GM21825 (cell line): ENCODE data around the gene BAIAP3.

Experiments
- ATAC-seq: cut with Tn5 transposase; IDR thresholded peaks from one replicate; pipeline ENCODE4 v1.9.1; 2021; ENCODE audit warnings: mild to moderate bottlenecking, moderate library complexity; ENCODE audit not compliant: unreplicated experiment

The BAIAP3 gene

DNA sequence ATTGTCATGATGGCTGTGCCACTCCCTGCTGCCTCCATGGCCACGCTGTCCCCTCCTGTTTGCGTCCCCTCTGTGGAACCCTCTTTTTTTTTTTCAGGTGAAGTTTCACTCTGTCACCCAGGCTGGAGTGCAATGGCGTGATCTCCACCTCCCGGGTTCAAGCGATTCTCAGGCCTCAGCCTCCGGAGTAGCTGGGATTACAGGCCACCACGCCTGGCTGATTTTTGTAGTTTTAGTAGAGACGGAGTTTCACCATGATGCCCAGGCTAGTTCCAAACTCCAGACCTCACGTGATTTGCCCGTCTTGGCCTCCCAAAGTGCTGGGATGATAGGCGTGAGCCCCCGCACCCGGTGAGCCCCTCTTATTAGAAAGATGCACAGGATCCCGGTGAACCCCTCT lies 35.0 kb upstream of the BAIAP3 start:
- no peak for ATAC-seq

DNA sequence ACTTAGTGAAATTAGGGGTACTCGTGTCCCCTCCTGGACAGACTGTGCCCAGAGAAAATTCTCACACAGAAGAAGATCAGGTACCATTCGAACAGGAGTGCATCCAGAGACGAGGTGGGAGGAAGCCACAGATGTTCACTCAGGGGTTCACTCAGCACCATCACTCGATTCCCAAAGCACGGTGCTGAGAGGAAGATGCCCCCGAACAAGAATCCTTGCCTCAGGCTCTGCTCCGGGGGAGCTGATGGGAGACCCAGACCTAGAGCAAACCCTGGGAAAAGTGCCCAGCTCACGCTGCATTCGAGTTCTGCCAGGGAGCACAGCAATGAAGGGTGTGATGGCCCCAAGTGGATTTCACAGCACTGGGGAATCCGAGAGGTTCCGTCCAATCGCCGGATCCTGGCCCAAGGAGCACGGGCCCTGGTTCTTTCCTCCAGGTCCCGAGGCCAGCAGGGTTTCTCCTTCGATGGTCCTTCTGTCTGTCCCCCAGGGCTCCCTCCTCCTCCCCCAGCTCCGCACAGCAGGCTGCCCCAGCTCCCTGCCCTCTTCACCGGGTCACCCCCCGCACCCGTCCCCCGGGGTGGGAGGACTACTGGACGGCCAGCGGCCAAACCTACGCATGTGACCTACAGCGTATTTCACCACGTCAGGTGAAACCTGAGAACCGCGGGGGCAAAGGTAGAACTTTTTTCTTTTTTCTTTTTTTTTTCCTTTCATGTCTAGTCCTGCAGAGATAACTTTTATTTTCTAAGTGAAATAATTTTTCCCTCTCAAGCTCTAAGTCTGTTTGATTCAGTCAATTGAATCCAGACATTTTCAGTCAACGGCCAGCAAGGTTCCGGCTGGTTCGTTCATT lies 34.2 kb upstream of the BAIAP3 start:
- ATAC-seq, result no peak

DNA sequence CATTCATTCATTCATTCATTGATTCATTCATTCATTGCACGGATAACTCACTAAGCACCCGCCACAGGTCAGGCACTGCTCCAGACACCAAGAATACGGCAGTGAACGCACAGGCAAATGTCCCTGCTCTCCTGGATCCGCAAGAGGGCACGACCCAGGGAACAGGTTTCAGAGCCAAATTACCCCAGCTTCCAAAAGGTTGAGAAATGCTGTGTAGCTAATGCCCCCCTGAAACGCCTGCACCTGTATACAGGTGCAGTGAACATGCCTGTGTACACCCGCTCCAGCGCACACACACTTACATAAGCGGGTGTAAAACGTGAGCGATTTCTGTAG lies 33.6 kb upstream of the BAIAP3 start:
- no peak for ATAC-seq

DNA sequence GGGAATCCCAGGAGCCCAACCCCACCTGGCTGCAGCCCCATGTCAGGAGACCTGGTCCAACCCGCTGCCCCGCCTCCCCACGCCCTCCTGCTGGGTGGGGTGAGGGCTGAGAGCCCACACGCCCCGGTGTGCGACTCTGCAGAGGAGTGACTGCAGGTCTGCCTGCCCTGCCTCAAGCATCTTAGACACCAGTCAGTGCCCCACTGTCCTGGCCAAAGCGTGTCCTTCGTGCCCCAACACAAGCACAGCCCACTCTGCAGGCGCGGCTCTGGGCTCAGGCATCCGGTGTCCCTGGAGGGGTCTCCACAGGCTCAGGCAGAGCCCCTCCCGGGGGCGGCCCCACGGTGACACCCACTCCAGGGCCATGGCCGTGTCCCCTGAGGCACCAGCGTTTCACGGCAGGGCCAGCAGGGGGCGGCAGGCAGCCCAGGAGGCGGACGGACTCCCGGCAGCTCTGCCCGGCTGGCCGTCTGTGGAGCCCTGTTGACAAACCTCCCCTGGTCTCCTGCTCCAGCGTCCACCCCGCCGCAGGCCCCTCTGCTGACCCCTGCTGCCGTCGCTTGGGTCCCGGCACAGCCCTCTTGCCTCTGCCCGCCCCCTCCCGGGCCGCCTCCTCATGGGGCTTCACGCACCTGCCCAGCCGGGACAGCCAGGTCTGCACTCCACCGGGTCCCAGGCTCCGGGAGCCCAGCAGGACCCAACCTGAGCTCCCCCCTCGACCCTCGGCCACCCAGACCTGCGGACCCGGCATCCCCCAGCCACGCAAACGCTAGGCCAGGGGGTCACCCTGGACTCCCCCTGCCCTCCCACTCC lies 32.6 kb upstream of the BAIAP3 start:
- ATAC-seq, result no peak

DNA sequence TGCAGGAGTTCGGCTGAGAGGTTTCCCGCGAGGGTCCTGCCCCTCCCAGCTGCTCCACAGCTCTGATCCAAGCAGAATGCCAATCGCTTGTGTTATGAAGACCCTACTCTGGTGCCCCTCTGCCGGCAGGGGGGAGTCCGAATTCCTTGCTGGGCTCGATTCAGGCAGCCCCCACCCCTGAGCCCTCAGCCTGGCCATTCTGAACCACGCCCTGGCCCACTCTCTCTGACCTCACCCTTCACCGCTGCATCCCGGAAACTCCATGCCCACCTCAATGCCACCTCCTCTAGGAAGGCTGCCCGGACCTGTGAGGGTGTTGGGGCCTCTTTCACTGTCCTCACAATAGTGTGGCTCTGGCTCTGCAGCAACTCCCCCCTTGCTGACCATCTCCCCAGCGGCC lies 31.9 kb upstream of the BAIAP3 start:
- no peak for ATAC-seq

DNA sequence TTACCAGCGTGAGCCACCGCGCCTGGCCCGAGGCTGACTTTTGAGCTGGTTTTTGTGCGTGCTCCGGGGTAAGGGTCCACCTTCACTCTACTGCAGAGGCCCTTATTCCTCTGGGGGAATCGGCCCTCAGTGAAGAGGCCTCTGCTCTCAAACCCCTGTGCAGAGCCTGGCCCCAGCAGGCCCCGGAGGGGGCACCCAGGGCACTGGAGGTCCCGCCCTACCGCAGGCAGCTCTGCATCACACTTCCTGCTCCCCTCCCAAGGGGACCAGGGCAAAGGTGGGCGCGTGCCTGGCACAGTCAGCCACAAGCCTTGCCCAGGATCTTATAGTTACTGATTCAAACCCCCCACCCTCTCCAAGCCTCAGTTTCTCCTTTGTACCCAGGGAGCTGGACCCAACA lies 27.6 kb upstream of the BAIAP3 start:
- no peak for ATAC-seq

DNA sequence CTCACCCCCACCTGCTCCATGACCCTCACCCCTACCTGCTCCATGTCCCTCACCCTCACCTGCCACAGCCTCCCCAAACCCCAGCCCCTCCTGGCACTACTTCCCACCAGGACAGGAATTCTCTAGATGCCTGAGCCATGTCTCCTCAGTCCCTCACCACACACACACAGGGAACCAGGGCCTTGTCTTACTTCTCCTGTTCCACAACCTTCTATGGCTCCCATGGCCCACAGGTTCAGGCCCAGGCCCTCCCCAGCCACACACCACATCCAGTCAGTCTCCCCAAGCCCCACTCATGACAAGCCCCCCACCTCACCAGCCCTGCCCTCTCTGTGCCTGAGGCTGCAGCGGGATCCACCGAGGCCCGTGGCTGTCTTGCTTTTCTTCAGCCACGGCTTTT lies 27.1 kb upstream of the BAIAP3 start:
- ATAC-seq, result no peak

DNA sequence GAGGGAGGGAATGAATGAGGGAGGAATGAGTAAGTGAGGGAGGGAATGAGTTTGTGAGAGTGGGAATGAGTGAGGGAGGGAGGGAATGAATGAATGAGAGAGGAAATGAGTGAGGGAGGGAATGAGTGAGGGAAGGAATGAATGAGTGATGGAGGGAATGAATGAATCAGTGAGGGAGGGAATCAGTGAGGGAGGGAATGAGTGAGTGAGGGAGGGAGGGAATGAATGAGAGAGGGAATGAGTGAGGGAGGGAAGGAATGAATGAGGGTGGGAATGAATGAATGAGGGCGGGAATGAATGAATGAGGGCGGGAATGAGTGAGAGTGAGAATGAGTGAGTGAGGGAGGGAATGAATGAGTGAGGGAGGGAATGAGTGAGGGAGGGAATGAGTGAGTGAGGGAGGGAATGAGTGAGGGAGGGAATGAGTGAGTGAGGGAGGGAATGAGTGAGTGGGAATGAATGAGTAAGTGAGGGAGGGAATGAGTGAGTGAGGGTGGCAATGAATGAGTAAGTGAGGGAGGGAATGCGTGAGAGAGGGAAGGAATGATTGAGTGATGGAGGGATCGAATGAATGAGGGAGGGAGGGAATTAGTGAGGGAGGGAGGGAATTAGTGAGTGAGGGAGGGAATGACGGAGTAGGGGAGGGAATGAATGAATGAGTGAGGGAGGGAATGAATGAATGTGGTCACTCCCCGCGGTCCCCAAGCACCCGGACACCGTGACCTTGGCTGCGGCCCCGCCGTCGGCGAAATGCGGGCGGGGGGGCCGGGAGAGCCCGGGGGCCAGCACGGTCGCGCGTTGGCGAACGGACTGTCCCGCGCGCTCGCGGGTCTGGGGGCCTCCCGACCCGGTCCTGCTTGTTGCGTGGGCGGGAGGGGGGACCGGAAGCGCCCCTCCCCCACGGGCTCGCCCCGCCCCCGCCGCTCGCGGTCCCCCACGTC lies 25.1 kb upstream of the BAIAP3 start:
- ATAC-seq, result peak; percentile 15

DNA sequence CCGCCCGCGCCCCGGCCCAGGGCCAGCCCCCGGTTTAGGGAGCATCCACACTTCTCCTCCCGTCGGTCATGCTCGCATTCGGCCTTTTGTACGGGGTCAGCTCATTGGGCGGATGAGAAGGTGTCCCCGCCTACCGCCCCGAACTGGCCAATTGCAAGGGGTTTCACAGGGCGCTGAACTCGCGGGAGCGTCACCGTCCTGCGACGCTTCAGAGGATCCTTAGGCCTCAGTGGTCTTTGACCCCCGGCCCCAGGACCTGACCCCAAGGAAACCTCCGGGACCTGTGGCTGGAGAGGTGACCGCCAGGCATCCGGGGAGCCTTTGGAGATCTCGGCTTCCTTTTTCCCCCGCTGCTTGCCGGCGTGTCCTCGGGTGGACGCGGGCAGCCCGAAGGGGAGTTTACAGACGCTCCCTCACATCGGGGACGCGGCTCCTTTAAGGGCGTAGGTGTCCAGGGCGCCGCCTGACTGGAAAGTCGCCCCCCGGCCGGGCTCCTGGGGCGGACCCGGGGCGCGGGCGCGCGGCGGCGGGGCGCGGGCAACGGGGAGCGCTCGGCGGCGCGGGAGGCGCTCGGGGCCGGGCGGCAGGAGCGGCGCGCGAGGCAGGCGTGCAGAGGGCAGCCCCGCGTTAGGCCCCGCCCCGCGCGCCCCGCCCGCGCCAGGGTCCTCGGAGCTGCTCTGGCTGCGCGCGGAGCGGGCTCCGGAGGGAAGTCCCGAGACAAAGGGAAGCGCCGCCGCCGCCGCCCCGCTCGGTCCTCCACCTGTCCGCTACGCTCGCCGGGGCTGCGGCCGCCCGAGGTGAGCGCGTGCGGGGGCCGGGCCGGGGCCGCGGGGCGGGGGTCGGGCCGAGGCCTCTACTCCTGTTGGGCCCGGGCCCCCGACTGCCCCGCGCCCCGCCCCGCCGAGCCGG lies 24.2 kb upstream of the BAIAP3 start, which contains the start of gene UBE2I:
UBE2I (plus strand) TSS at position 660 of the 909 bp plus-strand sequence. CDS start 4,395 bp downstream, outside the sequence.
- ATAC-seq, result peak; percentile 49

DNA sequence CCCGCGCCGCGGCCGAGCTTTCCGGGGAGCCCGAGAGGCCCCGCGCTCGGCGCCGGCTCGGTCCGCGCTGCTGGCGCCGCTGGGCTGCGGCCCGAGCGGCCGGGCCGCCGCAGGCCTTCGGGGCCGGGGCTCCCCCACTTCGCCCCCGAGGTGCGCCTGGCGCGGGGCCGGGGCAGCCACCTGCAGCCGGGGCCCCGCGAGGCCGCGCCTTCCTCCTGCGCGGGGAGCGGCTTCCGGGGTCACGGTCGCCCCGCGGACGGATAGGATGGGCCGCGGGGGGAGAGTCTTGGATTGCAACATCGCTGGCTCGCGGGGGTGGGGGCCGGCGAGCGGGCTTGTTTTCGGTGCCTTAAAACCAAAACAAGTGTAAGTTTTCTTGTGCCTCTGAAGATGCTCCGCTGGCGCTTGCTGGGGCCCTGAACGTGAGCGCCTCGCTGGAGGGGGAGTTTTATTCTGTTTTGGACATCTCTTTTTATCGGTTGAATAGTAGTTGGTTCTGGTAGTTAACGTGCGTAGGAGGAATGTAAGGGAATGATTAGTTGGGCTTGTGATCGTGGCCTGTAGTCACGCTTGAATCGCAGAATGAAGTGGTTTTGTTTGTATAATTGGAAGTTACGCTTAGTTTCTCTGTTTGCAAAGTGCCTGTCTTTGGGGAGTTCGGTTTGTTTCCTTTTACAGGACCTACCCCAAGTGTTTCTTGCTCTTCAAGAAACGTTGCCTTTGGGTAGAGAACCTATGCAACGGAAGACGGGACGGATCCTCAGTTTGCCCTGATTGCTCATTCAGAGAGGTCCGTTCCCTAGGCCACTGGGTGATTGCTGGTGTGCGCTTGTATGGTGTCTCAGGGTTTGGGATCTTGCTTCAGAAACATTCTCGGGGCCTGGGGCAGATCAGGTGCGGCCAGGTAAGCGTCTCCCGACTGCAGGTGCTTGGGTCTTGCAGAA lies 23.3 kb upstream of the BAIAP3 start:
- peak; percentile 25 for ATAC-seq

DNA sequence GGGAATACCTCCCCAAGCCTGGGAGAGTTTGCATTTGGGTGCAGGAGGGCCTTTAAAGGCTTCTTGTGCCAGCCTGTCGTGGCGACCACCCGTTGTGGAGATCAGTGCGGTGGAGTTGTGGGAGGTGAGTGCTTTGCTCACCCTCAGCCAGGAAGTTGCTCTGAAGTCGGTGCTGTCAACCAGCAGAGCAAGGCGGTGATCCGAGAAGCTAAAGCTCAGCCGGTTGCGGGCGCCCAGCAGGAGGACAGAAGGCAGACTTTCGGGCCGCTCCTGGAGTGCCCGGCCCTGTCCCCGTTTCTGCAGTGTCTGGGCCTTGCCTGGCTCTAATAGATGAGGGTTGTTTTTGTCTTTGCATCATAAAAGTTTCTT lies 22.6 kb upstream of the BAIAP3 start:
- no peak for ATAC-seq

DNA sequence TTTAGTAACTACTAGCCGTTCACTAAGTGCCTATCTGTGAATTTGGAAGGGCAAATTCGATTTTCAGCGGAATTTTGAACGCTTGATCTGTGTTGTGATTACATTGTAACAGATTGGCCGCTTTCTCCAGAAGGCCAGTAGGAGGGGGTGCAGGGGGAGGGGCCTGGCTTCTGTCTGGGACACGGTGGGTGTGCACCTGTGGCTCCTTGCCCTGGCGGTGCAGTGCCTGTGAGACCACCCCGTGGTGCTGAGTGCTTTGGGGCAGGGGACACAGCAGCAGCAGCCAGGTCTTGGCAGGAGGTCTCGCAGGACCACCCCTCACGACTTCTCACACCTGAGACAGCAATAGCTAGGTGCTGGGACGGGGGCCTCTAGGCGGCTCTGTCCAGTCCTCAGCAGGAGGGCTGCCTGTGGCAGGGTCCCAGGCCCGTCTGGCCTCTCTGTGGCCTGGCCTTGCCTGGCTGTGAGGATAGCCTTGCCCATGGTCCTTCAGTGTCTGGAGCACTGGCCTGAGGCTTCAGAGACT lies 22.2 kb upstream of the BAIAP3 start:
- no peak for ATAC-seq

DNA sequence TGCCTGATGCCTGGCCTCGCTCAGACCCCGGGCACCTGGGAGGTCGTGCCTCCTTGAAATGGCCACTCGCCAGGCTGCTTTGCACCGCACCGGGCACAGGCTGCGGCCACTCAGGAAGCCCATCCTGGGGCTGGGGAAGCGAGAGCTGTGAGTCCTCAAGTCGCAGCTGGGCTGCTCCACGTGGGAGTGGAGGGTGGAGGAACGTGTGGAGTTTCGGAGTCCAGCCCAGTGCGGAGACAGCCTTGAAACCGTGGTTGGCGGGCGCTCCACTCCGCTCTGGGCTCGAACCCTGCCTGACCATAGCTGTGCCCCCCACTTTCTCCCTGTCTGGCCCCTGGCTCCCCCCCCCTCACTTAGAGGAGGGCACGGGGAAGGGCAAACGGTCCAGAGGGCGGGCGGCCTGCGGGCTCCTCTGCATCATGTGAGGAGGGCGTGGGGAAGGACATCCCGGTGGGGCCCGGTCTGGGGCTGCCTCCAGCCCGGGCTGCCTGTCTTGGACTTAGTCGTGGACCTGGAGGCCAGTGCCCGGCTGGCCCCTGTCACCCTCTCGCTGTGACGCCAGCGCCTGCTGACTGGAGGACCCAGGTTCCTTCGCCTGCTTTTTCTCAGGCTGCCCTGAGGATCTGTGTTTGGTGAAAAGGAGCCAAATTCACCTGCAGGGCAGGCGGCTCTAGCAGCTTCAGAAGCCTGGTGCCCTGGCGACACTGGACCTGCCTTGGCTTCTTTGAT lies 21.5 kb upstream of the BAIAP3 start:
- ATAC-seq, result no peak

DNA sequence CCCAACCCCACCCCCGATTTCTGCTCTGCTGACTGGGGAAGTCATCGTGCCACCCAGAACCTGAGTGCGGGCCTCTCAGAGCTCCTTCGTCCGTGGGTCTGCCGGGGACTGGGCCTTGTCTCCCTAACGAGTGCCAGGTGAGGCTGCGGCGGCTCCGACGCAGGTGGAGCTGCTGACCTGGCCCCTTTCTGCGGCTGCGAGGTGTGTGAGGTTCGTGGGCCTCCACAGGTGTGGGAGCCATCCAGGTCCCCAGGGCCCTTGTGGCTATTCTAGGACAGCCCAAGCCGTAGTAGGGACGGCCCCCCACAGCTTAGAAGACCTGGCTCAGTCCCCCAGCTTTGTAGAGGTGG lies 21.0 kb upstream of the BAIAP3 start:
- no peak for ATAC-seq

DNA sequence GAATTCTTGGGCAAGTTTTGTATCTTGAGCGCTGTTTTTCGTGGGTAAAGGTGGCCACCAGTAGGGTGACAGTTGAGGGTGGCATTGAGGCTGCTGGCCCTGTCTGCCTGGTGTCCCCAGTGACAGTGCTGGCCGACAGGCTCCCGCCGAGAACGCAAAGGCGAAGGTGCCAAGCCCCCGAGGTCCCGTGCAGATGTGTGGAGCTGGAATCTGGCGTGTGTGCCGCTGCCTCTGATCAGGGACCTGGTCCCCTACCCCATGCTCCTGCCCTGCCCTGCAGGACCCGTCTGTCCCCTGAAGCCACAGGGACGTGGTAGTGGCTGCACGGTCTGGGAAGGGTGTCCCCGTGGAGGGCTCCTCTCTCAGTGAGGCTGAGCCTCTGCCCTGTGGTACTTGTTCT lies 20.5 kb upstream of the BAIAP3 start:
- no peak for ATAC-seq

DNA sequence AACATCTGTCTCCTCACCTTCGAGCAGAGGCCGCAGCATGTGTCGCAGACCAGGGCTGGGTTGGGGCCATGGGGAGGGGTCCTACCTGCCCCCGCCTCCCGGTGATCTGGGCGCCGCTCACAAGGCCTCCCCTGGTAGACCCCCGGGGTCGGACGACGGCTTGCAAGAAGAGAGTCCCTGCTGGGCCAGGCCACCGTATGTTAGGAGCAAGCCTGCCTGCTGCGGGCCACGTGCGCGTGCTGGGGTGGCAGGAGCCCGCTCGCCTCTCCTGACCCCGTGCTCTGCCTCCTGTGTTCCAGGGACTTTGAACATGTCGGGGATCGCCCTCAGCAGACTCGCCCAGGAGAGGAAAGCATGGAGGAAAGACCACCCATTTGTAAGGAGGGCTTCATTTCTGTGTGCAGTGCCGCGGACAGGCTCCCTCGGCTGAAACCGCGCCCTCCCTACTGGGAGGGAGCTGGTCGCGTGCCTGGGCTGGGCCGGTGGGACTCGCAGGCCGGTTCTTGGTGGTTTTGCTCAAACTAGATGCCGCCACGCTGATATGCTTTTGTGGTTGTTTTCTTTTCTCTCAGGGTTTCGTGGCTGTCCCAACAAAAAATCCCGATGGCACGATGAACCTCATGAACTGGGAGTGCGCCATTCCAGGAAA lies 19.6 kb upstream of the BAIAP3 start:
- no peak for ATAC-seq

DNA sequence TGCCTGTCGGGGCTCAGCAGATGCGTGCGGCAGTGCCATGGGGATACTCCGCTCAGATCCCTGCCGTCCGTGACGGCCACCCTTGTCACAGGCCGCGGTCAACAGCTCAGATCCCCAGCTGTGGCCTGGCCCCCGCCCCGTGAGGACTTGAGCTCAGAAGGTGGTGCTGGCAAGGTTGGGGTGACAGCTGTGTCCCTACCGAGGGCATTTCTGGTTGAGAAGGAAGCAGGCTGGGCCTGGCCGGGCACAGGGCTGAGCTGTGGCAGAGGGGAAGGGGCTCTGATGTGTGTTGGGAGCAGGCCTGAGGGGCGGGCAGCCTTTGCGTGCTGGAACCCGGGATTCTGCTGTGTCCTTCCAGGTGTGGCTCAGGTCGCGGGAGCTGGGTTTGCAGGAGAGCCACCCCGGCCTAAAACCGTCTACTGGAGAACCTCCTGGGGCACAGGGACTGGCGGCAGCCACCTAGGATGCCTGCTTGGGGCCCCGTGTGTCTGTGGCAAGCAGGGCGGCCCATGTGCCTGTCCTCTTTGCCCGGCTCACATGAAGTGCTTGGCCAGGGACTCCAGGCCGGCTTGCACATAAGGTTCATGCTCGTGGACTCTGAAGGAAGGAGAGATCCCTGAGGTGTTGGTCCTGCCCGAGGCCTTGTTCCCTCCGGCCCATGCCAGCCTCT lies 18.9 kb upstream of the BAIAP3 start:
- ATAC-seq, result no peak
